Ectodermal cell (in vitro differentiated cells): ENCODE measurements around the gene HYAL4.

ENCODE experiments used
- H3K27ac ChIP-seq: 2 replicates; pipeline ENCODE4 v1.7.0; 2013; ENCODE audit warnings: mild to moderate bottlenecking, low read depth, low read length; ENCODE audit not compliant: insufficient read depth, poor library complexity, severe bottlenecking
- H3K27me3 ChIP-seq: 2 replicates; pipeline ENCODE4 v1.7.0; 2013; ENCODE audit warnings: mild to moderate bottlenecking, low read length; ENCODE audit not compliant: insufficient read depth, control insufficient read depth, poor library complexity, severe bottlenecking
- H3K36me3 ChIP-seq: one replicate; pipeline ENCODE4 v1.7.0; 2013; ENCODE audit warnings: low read length; ENCODE audit not compliant: control insufficient read depth, insufficient read depth
- H3K4me1 ChIP-seq: one replicate; pipeline ENCODE4 v1.7.0; 2013; ENCODE audit warnings: low read length; ENCODE audit not compliant: control insufficient read depth, insufficient read depth
- H3K4me3 ChIP-seq: 2 replicates; pipeline ENCODE4 v1.7.0; 2013; ENCODE audit warnings: low read depth, low read length, control low read depth; ENCODE audit not compliant: insufficient read depth
- H3K9me3 ChIP-seq: 2 replicates; pipeline ENCODE4 v1.7.0; 2013; ENCODE audit warnings: mild to moderate bottlenecking, low read length, moderate library complexity; ENCODE audit not compliant: control insufficient read depth
- WGBS, 2 experiments: methylation state at CpG; one replicate each; pipeline ENCODE4 v1.1.7; 2013; ENCODE audit warnings: missing lambda C conversion rate in 2 of 2; 5-methylcytosine and 5-hydroxymethylcytosine counted together

Gene HYAL4

GRCh38 chr7:123864012-123864411 is 19.0 kb downstream of the HYAL4 start:
- H3K27me3 ChIP-seq: no peaks in the 10 kb centered on the region
- H3K4me1 ChIP-seq: no peaks in the 10 kb centered on the region
- H3K27ac ChIP-seq: no peak overlapping the region
- WGBS, 2 experiments: 85 to 100% methylated on average over 1 of the region's 1 CpG
- H3K9me3 ChIP-seq: no peaks in the 10 kb centered on the region
- H3K4me3 ChIP-seq: no peak overlapping the region
- no peaks in the 10 kb centered on the region for H3K36me3 ChIP-seq

- no peak overlapping the region for H3K27ac ChIP-seq
- no peaks in the 10 kb centered on the region for H3K9me3 ChIP-seq
- WGBS, 2 experiments: 90% methylated on average over 3 of the region's 3 CpGs
- H3K27me3 ChIP-seq: no peaks in the 10 kb centered on the region
- H3K36me3 ChIP-seq: no peaks in the 10 kb centered on the region
- no peak overlapping the region for H3K4me3 ChIP-seq
- H3K4me1 ChIP-seq: no peaks in the 10 kb centered on the region
These were observed 19.5 kb downstream of the HYAL4 start for GRCh38 chr7:123864436-123864835.

- no peaks in the 10 kb centered on the region for H3K27me3 ChIP-seq
- H3K4me3 ChIP-seq: no peak overlapping the region
- H3K4me1 ChIP-seq: no peaks in the 10 kb centered on the region
- no peak overlapping the region for H3K27ac ChIP-seq
- no peaks in the 10 kb centered on the region for H3K9me3 ChIP-seq
- no peaks in the 10 kb centered on the region for H3K36me3 ChIP-seq
- 91 to 97% methylated on average over 1 of the region's 1 CpG for WGBS, 2 experiments
These were observed 20.0 kb downstream of the HYAL4 start for GRCh38 chr7:123864966-123865365.

GRCh38 chr7:123865517-123866117 is 20.6 kb downstream of the HYAL4 start:
- H3K4me3 ChIP-seq: no peak overlapping the region
- no peaks in the 10 kb centered on the region for H3K4me1 ChIP-seq
- no peaks in the 10 kb centered on the region for H3K36me3 ChIP-seq
- no peak overlapping the region for H3K27ac ChIP-seq
- H3K27me3 ChIP-seq: no peaks in the 10 kb centered on the region
- WGBS, 2 experiments: 34 to 66% methylated on average over 2 to 3 of the region's 3 CpGs
- H3K9me3 ChIP-seq: no peaks in the 10 kb centered on the region

- H3K27ac ChIP-seq: no peak overlapping the region
- no peaks in the 10 kb centered on the region for H3K27me3 ChIP-seq
- no peaks in the 10 kb centered on the region for H3K4me1 ChIP-seq
- no peak overlapping the region for H3K4me3 ChIP-seq
- H3K36me3 ChIP-seq: no peaks in the 10 kb centered on the region
- WGBS, 2 experiments: 91% methylated on average over 1 of the region's 1 CpG; no CpG with 5 or more reads in 1 of the 2 experiments
- no peaks in the 10 kb centered on the region for H3K9me3 ChIP-seq
These were observed 22.3 kb downstream of the HYAL4 start for GRCh38 chr7:123867225-123867624.

GRCh38 chr7:123871998-123872867 is 27.3 kb downstream of the HYAL4 start:
- Histone ChIP-seq H3K4me1 (no peaks in the 10 kb centered on the region), H3K9me3 (no peaks in the 10 kb centered on the region), H3K27me3 (no peaks in the 10 kb centered on the region), H3K27ac (no peak overlapping the region), H3K36me3 (no peaks in the 10 kb centered on the region), H3K4me3 (no peak overlapping the region)
- WGBS, 2 experiments: 40 to 51% methylated on average over 7 of the region's 7 CpGs

GRCh38 chr7:123872908-123873307 is 27.9 kb downstream of the HYAL4 start:
- Histone ChIP-seq H3K4me1 (no peaks in the 10 kb centered on the region), H3K4me3 (no peak overlapping the region), H3K9me3 (no peaks in the 10 kb centered on the region), H3K27me3 (no peaks in the 10 kb centered on the region), H3K36me3 (no peaks in the 10 kb centered on the region), H3K27ac (no peak overlapping the region)
- WGBS, 2 experiments: 88 to 92% methylated on average over 3 of the region's 4 CpGs

- H3K27me3 ChIP-seq: no peaks in the 10 kb centered on the region
- H3K4me3 ChIP-seq: no peak overlapping the region
- 93 to 94% methylated on average over 6 of the region's 7 CpGs for WGBS, 2 experiments
- no peak overlapping the region for H3K27ac ChIP-seq
- no peaks in the 10 kb centered on the region for H3K9me3 ChIP-seq
- no peaks in the 10 kb centered on the region for H3K4me1 ChIP-seq
- no peaks in the 10 kb centered on the region for H3K36me3 ChIP-seq
These were observed 31.7 kb downstream of the HYAL4 start for GRCh38 chr7:123876557-123877256.

- WGBS, 2 experiments: 97 to 100% methylated on average over 3 to 4 of the region's 4 CpGs
- Histone ChIP-seq H3K36me3 (no peaks in the 10 kb centered on the region), H3K27me3 (no peaks in the 10 kb centered on the region)
These were observed 34.7 kb downstream of the HYAL4 start for GRCh38 chr7:123879628-123880027.

GRCh38 chr7:123881300-123881699 is 36.3 kb downstream of the HYAL4 start:
- 90% methylated on average over 2 of the region's 2 CpGs; no CpG with 5 or more reads in 1 of the 2 experiments for whole genome bisulfite sequencing, 2 experiments
- no peak overlapping the region for H3K4me3 ChIP-seq
- no peaks in the 10 kb centered on the region for H3K9me3 ChIP-seq
- H3K27ac ChIP-seq: no peak overlapping the region
- H3K4me1 ChIP-seq: no peaks in the 10 kb centered on the region
- H3K36me3 ChIP-seq: no peaks in the 10 kb centered on the region
- no peaks in the 10 kb centered on the region for H3K27me3 ChIP-seq

More at GRCh38 chr7:123879628-123880027, 34.7 kb downstream of the HYAL4 start:
- Histone ChIP-seq H3K4me1 (no peaks in the 10 kb centered on the region), H3K27ac (no peak overlapping the region), H3K9me3 (no peaks in the 10 kb centered on the region), H3K4me3 (no peak overlapping the region)
